ENCODE data around the gene CTTNBP2NL.
"Not testable (repeated sequence)": the region's sequence is repeated elsewhere in the genome, so short reads cannot be mapped to it uniquely, and the experiment has no call there.

The CTTNBP2NL gene

GRCh38 chr1:112387807-112388206 lies 8.2 kb upstream of the CTTNBP2NL start:
- no peak for DNase-seq

- DNase-seq = no peak
Measured at GRCh38 chr1:112388436-112388835, 7.6 kb upstream of the CTTNBP2NL start.

GRCh38 chr1:112389689-112390088 lies 6.3 kb upstream of the CTTNBP2NL start:
- no peak for DNase-seq

- not testable (repeated sequence) for DNase-seq
Measured at GRCh38 chr1:112390335-112390734, 5.7 kb upstream of the CTTNBP2NL start.

GRCh38 chr1:112390775-112391602 lies 5.0 kb upstream of the CTTNBP2NL start:
- peak; percentile 76 for DNase-seq

GRCh38 chr1:112391603-112391940 lies 4.4 kb upstream of the CTTNBP2NL start:
- no peak for DNase-seq

GRCh38 chr1:112393631-112393974 lies 2.4 kb upstream of the CTTNBP2NL start:
- no peak for DNase-seq

- no peak for DNase-seq
Measured at GRCh38 chr1:112394743-112395062, 1.3 kb upstream of the CTTNBP2NL start.

- DNase-seq = no peak
Measured at GRCh38 chr1:112395256-112395820, 676 bp upstream of the CTTNBP2NL start.

- DNase-seq = no peak
Measured at GRCh38 chr1:112396653-112397471, 848 bp downstream of the CTTNBP2NL start.

- DNase-seq = no peak
Measured at GRCh38 chr1:112397841-112398240, 1.8 kb downstream of the CTTNBP2NL start.

GRCh38 chr1:112399456-112399855 lies 3.4 kb downstream of the CTTNBP2NL start:
- no peak for DNase-seq

- DNase-seq = not testable (repeated sequence)
Measured at GRCh38 chr1:112400706-112401105, 4.7 kb downstream of the CTTNBP2NL start.

GRCh38 chr1:112402682-112403643 lies 6.9 kb downstream of the CTTNBP2NL start:
- no peak for DNase-seq

- DNase-seq = no peak
Measured at GRCh38 chr1:112406771-112407170, 10.8 kb downstream of the CTTNBP2NL start.

GRCh38 chr1:112409414-112409813 lies 13.4 kb downstream of the CTTNBP2NL start:
- DNase-seq = no peak

- DNase-seq = no peak
Measured at GRCh38 chr1:112410673-112411072, 14.7 kb downstream of the CTTNBP2NL start.

GRCh38 chr1:112417271-112417670 lies 21.3 kb downstream of the CTTNBP2NL start:
- DNase-seq = no peak

- no peak for DNase-seq
Measured at GRCh38 chr1:112418099-112418892, 22.3 kb downstream of the CTTNBP2NL start.

GRCh38 chr1:112423207-112423606 lies 27.2 kb downstream of the CTTNBP2NL start:
- DNase-seq = no peak

GRCh38 chr1:112423666-112424065 lies 27.7 kb downstream of the CTTNBP2NL start:
- DNase-seq = not testable (repeated sequence)

- DNase-seq = no peak
Measured at GRCh38 chr1:112429749-112430148, 33.7 kb downstream of the CTTNBP2NL start.

All from RPMI8226 (cell line).